H9 (cell line): ENCODE data around the gene SCAF4. TPM values are rescaled to one million over a fixed set of nuclear protein-coding genes. Genes with fewer than 3 reads are reported as not detected.

Experiments
- DNase-seq: peaks from one replicate; pipeline ENCODE4 v3.0.0-alpha.2; 2017
- H2AFZ ChIP-seq: one replicate; pipeline ENCODE4 v1.6.1; 2013; ENCODE audit warnings: mild to moderate bottlenecking, low read length, control low read depth, moderate library complexity
- H2AK5ac ChIP-seq: 2 replicates; pipeline ENCODE4 v1.6.1; 2013; ENCODE audit warnings: low read length, control low read depth, mixed read lengths; ENCODE audit not compliant: insufficient read length
- H2BK120ac ChIP-seq: one replicate; pipeline ENCODE4 v1.6.1; 2013; ENCODE audit warnings: low read depth, mild to moderate bottlenecking, low read length, control low read depth, inconsistent platforms; ENCODE audit not compliant: poor library complexity, severe bottlenecking
- H2BK12ac ChIP-seq: 2 replicates; pipeline ENCODE4 v1.6.1; 2013; ENCODE audit warnings: low read length, control low read depth, mixed read lengths, low read depth; ENCODE audit not compliant: insufficient read length
- H2BK15ac ChIP-seq: 2 replicates; pipeline ENCODE4 v1.6.1; 2013; ENCODE audit warnings: low read depth, low read length, control low read depth
- H2BK20ac ChIP-seq: one replicate; pipeline ENCODE4 v1.6.1; 2013; ENCODE audit warnings: low read depth, mild to moderate bottlenecking, low read length, control low read depth, inconsistent platforms; ENCODE audit not compliant: poor library complexity, severe bottlenecking
- H2BK5ac ChIP-seq: 2 replicates; pipeline ENCODE4 v1.6.1; 2013; ENCODE audit warnings: low read length, control low read depth, mixed read lengths; ENCODE audit not compliant: insufficient read length
- H3K14ac ChIP-seq: 2 replicates; pipeline ENCODE4 v1.6.1; 2013; ENCODE audit warnings: low read length, control low read depth; ENCODE audit not compliant: insufficient read depth
- H3K18ac ChIP-seq: 2 replicates; pipeline ENCODE4 v1.6.1; 2013; ENCODE audit warnings: low read depth, mild to moderate bottlenecking, mixed read lengths, low read length, control low read depth; ENCODE audit not compliant: insufficient read length
- H3K23ac ChIP-seq: 2 replicates; pipeline ENCODE4 v1.6.1; 2013; ENCODE audit warnings: low read length, control low read depth, mixed read lengths, low read depth; ENCODE audit not compliant: insufficient read length
- H3K23me2 ChIP-seq: 2 replicates; pipeline ENCODE4 v1.6.1; 2013; ENCODE audit warnings: low read depth, mild to moderate bottlenecking, mixed read lengths, low read length, control low read depth; ENCODE audit not compliant: insufficient read length, poor library complexity, severe bottlenecking
- H3K27ac ChIP-seq: 2 replicates; pipeline ENCODE4 v1.5.1; 2013; ENCODE audit warnings: low read length, control low read depth, mixed read lengths, low read depth; ENCODE audit not compliant: insufficient read length
- H3K27me3 ChIP-seq: 2 replicates; pipeline ENCODE4 v1.6.1; 2013; ENCODE audit warnings: low read length, control low read depth, inconsistent platforms; ENCODE audit not compliant: insufficient read depth
- H3K4ac ChIP-seq: 2 replicates; pipeline ENCODE4 v1.6.1; 2013; ENCODE audit warnings: low read depth, mild to moderate bottlenecking, control low read depth, inconsistent platforms, low read length, moderate library complexity
- H3K4me1 ChIP-seq: 2 replicates; pipeline ENCODE4 v1.6.1; 2013; ENCODE audit warnings: low read length, control low read depth, inconsistent platforms; ENCODE audit not compliant: insufficient read depth
- H3K4me2 ChIP-seq: 2 replicates; pipeline ENCODE4 v1.6.1; 2013; ENCODE audit warnings: low read length, control low read depth, mixed read lengths; ENCODE audit not compliant: insufficient read length, insufficient read depth
- H3K56ac ChIP-seq: 2 replicates; pipeline ENCODE4 v1.6.1; 2013; ENCODE audit warnings: low read depth, mild to moderate bottlenecking, mixed read lengths, low read length, control low read depth; ENCODE audit not compliant: insufficient read length
- H3K79me1 ChIP-seq: 2 replicates; pipeline ENCODE4 v1.6.1; 2013; ENCODE audit warnings: low read depth, mild to moderate bottlenecking, moderate library complexity, low read length, control low read depth, inconsistent platforms; ENCODE audit not compliant: insufficient read depth, poor library complexity, severe bottlenecking
- H3K79me2 ChIP-seq: 2 replicates; pipeline ENCODE4 v1.6.1; 2013; ENCODE audit warnings: low read length, control low read depth, inconsistent platforms; ENCODE audit not compliant: insufficient read depth
- H3K9ac ChIP-seq: 2 replicates; pipeline ENCODE4 v1.6.1; 2013; ENCODE audit warnings: low read length, control low read depth, mixed read lengths; ENCODE audit not compliant: insufficient read length; ENCODE audit errors: extremely low read depth
- H3K9me3 ChIP-seq: one replicate; pipeline ENCODE4 v1.6.1; 2013; ENCODE audit warnings: low read depth, low read length, inconsistent platforms; ENCODE audit not compliant: control insufficient read depth
- H3T11ph ChIP-seq: one replicate; pipeline ENCODE4 v1.6.1; 2013; ENCODE audit warnings: mild to moderate bottlenecking, low read length, control low read depth, inconsistent platforms
- H4K20me1 ChIP-seq: one replicate; pipeline ENCODE4 v1.6.1; 2013; ENCODE audit not compliant: control insufficient read depth, insufficient read length, insufficient read depth
- H4K5ac ChIP-seq: 2 replicates; pipeline ENCODE4 v1.6.1; 2013; ENCODE audit warnings: low read depth, mild to moderate bottlenecking, mixed read lengths, low read length, control low read depth; ENCODE audit not compliant: insufficient read length
- H4K8ac ChIP-seq: replicated peaks from 2 replicates; pipeline ENCODE4 v1.6.1; 2013; ENCODE audit warnings: low read length, control low read depth, mixed read lengths, low read depth; ENCODE audit not compliant: insufficient read length
- H4K91ac ChIP-seq: 2 replicates; pipeline ENCODE4 v1.6.1; 2013; ENCODE audit warnings: low read depth, mild to moderate bottlenecking, moderate library complexity, mixed read lengths, low read length, control low read depth; ENCODE audit not compliant: insufficient read length
- H3K27ac Mint-ChIP-seq, 3 experiments: 2 replicates in 2 of 3; 3 replicates in 1 of 3; pipeline ENCODE4 v1.8.0; 2020 to 2021; ENCODE audit warnings: mixed read lengths in 3 of 3, mild to moderate bottlenecking in 1 of 3, moderate library complexity in 1 of 3
- H3K27me3 Mint-ChIP-seq: 2 replicates; pipeline ENCODE4 v1.8.0; 2021; ENCODE audit warnings: low read depth, mild to moderate bottlenecking, moderate library complexity, mixed read lengths
- H3K36me3 Mint-ChIP-seq, 3 experiments: 2 replicates in 2 of 3; 3 replicates in 1 of 3; pipeline ENCODE4 v1.8.0; 2020 to 2021; ENCODE audit warnings: low read depth in 3 of 3, mixed read lengths in 3 of 3; ENCODE audit not compliant: insufficient read depth in 1 of 3
- H3K4me1 Mint-ChIP-seq, 2 experiments: 2 replicates each; pipeline ENCODE4 v1.8.0; 2020; ENCODE audit warnings: mixed read lengths in 2 of 2
- H3K4me3 Mint-ChIP-seq, 2 experiments: 2 replicates in 1 of 2; 3 replicates in 1 of 2; pipeline ENCODE4 v1.8.0; 2020 to 2021; ENCODE audit warnings: mild to moderate bottlenecking in 2 of 2, mixed read lengths in 2 of 2, moderate library complexity in 1 of 2
- H3K9me3 Mint-ChIP-seq, 2 experiments: 2 replicates in 1 of 2; 3 replicates in 1 of 2; pipeline ENCODE4 v1.8.0; 2020; ENCODE audit warnings: mild to moderate bottlenecking in 2 of 2, mixed read lengths in 2 of 2, moderate library complexity in 1 of 2
- CTCF ChIP-seq: fragments of 200-600 bp; sonication (generic); conservative IDR thresholded peaks from 3 replicates; pipeline ENCODE4 v1.8.0; 2021; ENCODE audit warnings: antibody characterized with exemption, mild to moderate bottlenecking
- WGBS: extraction: QIAGEN DNeasy Blood & Tissue Kit; methylation state at CpG from one replicate; pipeline ENCODE4 v1.1.7; 2013; ENCODE audit warnings: missing lambda C conversion rate, low lambda C conversion rate, mixed read lengths; ENCODE audit not compliant: insufficient read length; ENCODE audit errors: extremely low coverage; 5-methylcytosine and 5-hydroxymethylcytosine counted together
- total RNA-seq: library from RNA; stranded (reverse); gene quantifications from 2 replicates; pipeline ENCODE4 v1.2.1, GENCODE V29; 2021

The SCAF4 gene
- total RNA-seq, 1 experiment from 2014 or later, result 76.8 TPM

- H3K56ac ChIP-seq, result no peak overlapping the region
- no peak overlapping the region for H3K4me2 ChIP-seq
- no peak for TF ChIP-seq CTCF
- no peaks in the 10 kb centered on the region for H3K27me3 ChIP-seq
- no peak overlapping the region for H3K18ac ChIP-seq
- peaks cover 2% of the 10 kb centered on the region for H3K79me1 ChIP-seq
- no peaks in the 10 kb centered on the region for H3K23me2 ChIP-seq
- Mint-ChIP-seq H3K9me3 (no peaks in the 10 kb centered on the region; a peak in 1 of 5 replicates), H3K27ac (peak overlapping the region in 1 of 3 experiments; percentile 63; a peak in 4 of 7 replicates), H3K4me1 (peaks cover 64 to 75% of the 10 kb centered on the region in 2 experiments), H3K4me3 (no peak overlapping the region), H3K36me3 (peaks cover 0 to 8% (median 5%) of the 10 kb centered on the region in 3 experiments; a peak in 4 of 7 replicates), H3K27me3 (no peaks in the 10 kb centered on the region; the same call in 1 of the 2 replicates)
- peaks cover 51% of the 10 kb centered on the region for H3K79me2 ChIP-seq
- H2BK12ac ChIP-seq, result no peak overlapping the region
- H3K27ac ChIP-seq, result no peak overlapping the region
- H4K91ac ChIP-seq, result no peak overlapping the region
- no peak overlapping the region for H3K23ac ChIP-seq
- DNase-seq, result no peak
- no peak overlapping the region for H3K4ac ChIP-seq
- no peak overlapping the region for H2BK20ac ChIP-seq
- no peaks in the 10 kb centered on the region for H3K9me3 ChIP-seq
- no peak overlapping the region for H2BK5ac ChIP-seq
- no peak overlapping the region for H4K8ac ChIP-seq
- H4K20me1 ChIP-seq, result no peaks in the 10 kb centered on the region
- H3K4me1 ChIP-seq, result no peaks in the 10 kb centered on the region
- no peak overlapping the region for H2AFZ ChIP-seq
- H4K5ac ChIP-seq, result no peak overlapping the region
- no peak overlapping the region for H2AK5ac ChIP-seq
- WGBS, result no CpG with 5 or more reads among the region's 5 CpGs
- no peak overlapping the region for H2BK15ac ChIP-seq
- no peak overlapping the region for H3K14ac ChIP-seq
- H3K9ac ChIP-seq, result no peak overlapping the region
- H2BK120ac ChIP-seq, result no peak overlapping the region
- H3T11ph ChIP-seq, result no peak overlapping the region
These were observed 17.1 kb downstream of the SCAF4 start for GRCh38 chr21:31714741-31715365.
